HG03442 (cell line): Measurements from ENCODE around the gene GMDS.

Source experiments
- ATAC-seq: cut with Tn5 transposase; IDR thresholded peaks from one replicate; pipeline ENCODE4 v1.9.1; 2021; ENCODE audit warnings: mild to moderate bottlenecking, moderate library complexity; ENCODE audit not compliant: unreplicated experiment

GMDS gene

GRCh38 chr6:1623769-1624057, 621.7 kb downstream of the GMDS start:
- no peak for ATAC-seq

GRCh38 chr6:1622851-1623768, 622.3 kb downstream of the GMDS start:
- no peak for ATAC-seq

GRCh38 chr6:1622220-1622850, 623.1 kb downstream of the GMDS start:
- ATAC-seq, result no peak

- no peak for ATAC-seq
These were observed 624.2 kb downstream of the GMDS start for GRCh38 chr6:1621070-1621701.

- ATAC-seq, result no peak
These were observed 624.8 kb downstream of the GMDS start for GRCh38 chr6:1620504-1621069.

GRCh38 chr6:1619673-1620503, 625.5 kb downstream of the GMDS start:
- no peak for ATAC-seq

GRCh38 chr6:1619098-1619672, 626.2 kb downstream of the GMDS start:
- no peak for ATAC-seq

- ATAC-seq, result no peak
These were observed 626.9 kb downstream of the GMDS start for GRCh38 chr6:1618311-1619097.

- no peak for ATAC-seq
These were observed 627.7 kb downstream of the GMDS start for GRCh38 chr6:1617466-1618310.

- no peak for ATAC-seq
These were observed 628.5 kb downstream of the GMDS start for GRCh38 chr6:1616701-1617463.

GRCh38 chr6:1615853-1616420, 629.5 kb downstream of the GMDS start:
- no peak for ATAC-seq

GRCh38 chr6:1615151-1615852, 630.1 kb downstream of the GMDS start:
- no peak for ATAC-seq

- ATAC-seq, result no peak
These were observed 630.8 kb downstream of the GMDS start for GRCh38 chr6:1614448-1615150.

- no peak for ATAC-seq
These were observed 631.5 kb downstream of the GMDS start for GRCh38 chr6:1613688-1614447.

GRCh38 chr6:1613346-1613687, 632.1 kb downstream of the GMDS start:
- no peak for ATAC-seq

- no peak for ATAC-seq
These were observed 632.5 kb downstream of the GMDS start for GRCh38 chr6:1612974-1613306.
